Activated T-cell treated with anti-CD3 and anti-CD28 coated beads for 48 hours (primary cell): Measurements from ENCODE around the gene SBF2.
"Not testable (repeated sequence)": the region's sequence is repeated elsewhere in the genome, so short reads cannot be mapped to it uniquely, and the experiment has no call there.

Experiments
- DNase-seq: peaks from one replicate; pipeline ENCODE4 v3.0.0-alpha.2; 2020; ENCODE audit warnings: low read depth

The SBF2 gene

GRCh38 chr11:10114593-10115404 is 179.2 kb downstream of the SBF2 start:
- no peak for DNase-seq

- no peak for DNase-seq
These were observed 180.2 kb downstream of the SBF2 start for GRCh38 chr11:10113852-10114251.

- no peak for DNase-seq
These were observed 184.2 kb downstream of the SBF2 start for GRCh38 chr11:10109806-10110205.

GRCh38 chr11:10108915-10109680 is 184.9 kb downstream of the SBF2 start:
- no peak for DNase-seq

- DNase-seq: no peak
These were observed 186.5 kb downstream of the SBF2 start for GRCh38 chr11:10107497-10107896.

- DNase-seq: no peak
These were observed 196.4 kb downstream of the SBF2 start for GRCh38 chr11:10097615-10098014.

GRCh38 chr11:10096987-10097386 is 197.0 kb downstream of the SBF2 start:
- no peak for DNase-seq

GRCh38 chr11:10095412-10096208 is 198.4 kb downstream of the SBF2 start:
- no peak for DNase-seq

- no peak for DNase-seq
These were observed 201.6 kb downstream of the SBF2 start for GRCh38 chr11:10092426-10092825.

GRCh38 chr11:10091314-10092045 is 202.5 kb downstream of the SBF2 start:
- no peak for DNase-seq

- not testable (repeated sequence) for DNase-seq
These were observed 206.1 kb downstream of the SBF2 start for GRCh38 chr11:10087923-10088225.

- DNase-seq: no peak
These were observed 206.7 kb downstream of the SBF2 start for GRCh38 chr11:10087186-10087922.

GRCh38 chr11:10080138-10080537 is 213.9 kb downstream of the SBF2 start:
- DNase-seq: no peak

- DNase-seq: peak; percentile 8
These were observed 217.4 kb downstream of the SBF2 start for GRCh38 chr11:10076458-10077141.

- DNase-seq: no peak
These were observed 218.9 kb downstream of the SBF2 start for GRCh38 chr11:10075141-10075540.

- DNase-seq: no peak
These were observed 221.2 kb downstream of the SBF2 start for GRCh38 chr11:10072841-10073240.

- no peak for DNase-seq
These were observed 221.9 kb downstream of the SBF2 start for GRCh38 chr11:10072142-10072541.

GRCh38 chr11:10067629-10068300 is 226.3 kb downstream of the SBF2 start:
- no peak for DNase-seq

- no peak for DNase-seq
These were observed 227.6 kb downstream of the SBF2 start for GRCh38 chr11:10066441-10066840.

GRCh38 chr11:10064828-10065227 is 229.2 kb downstream of the SBF2 start:
- DNase-seq: no peak
